GM12878 (cell line): Measurements from ENCODE around the gene S100A14. TPM values are rescaled to one million over a fixed set of nuclear protein-coding genes. Genes with fewer than 3 reads are reported as not detected.

Source experiments
- ATAC-seq: fragments of 200-7000 bp; cut with Tn5 transposase; 3 replicates; pipeline ENCODE4 v1.9.1; 2020; ENCODE audit warnings: mild to moderate bottlenecking, moderate library complexity
- BruUV-seq: library from RNA; stranded (reverse); fragments of 400-500 nt; replicated peaks from 2 replicates; lab custom pipeline; 2021; lab: Mats Ljungman, UMichigan
- CTCF ChIA-PET: fragments of 300-600 bp; sonication (Branson Sonifier 250); formaldehyde crosslinking; extraction: SDS; loops from one replicate; lab custom pipeline; 2021; ENCODE audit warnings: inconsistent platforms; lab: Yijun Ruan, JAX
- POLR2A ChIA-PET: fragments of 350-600 bp; formaldehyde crosslinking; extraction: SDS; loops from one replicate; lab custom pipeline; 2021; ENCODE audit warnings: inconsistent platforms; lab: Charles Lee
- RAD21 ChIA-PET: fragments of 300-600 bp; sonication (Branson Sonifier 250); formaldehyde crosslinking; loops from one replicate; lab custom pipeline; 2023; ENCODE audit warnings: antibody characterized with exemption; ENCODE audit not compliant: unreplicated experiment; lab: Charles Lee
- SMC1A ChIA-PET: fragments of 300-600 bp; sonication (Branson Sonifier 250); formaldehyde crosslinking; loops from one replicate; lab custom pipeline; 2023; ENCODE audit not compliant: unreplicated experiment, uncharacterized antibody; lab: Charles Lee
- DNase-seq: peaks from one replicate; pipeline ENCODE4 v3.0.0-alpha.2; 2011; ENCODE audit warnings: low read depth, low spot score
- FAIRE-seq: peaks from 3 replicates; lab custom pipeline; 2011; peaks lifted over from hg19 to GRCh38; lab: Jason Lieb, UNC
- H2AFZ ChIP-seq: 2 replicates; pipeline ENCODE4 v1.6.0; 2011; ENCODE audit warnings: low read depth, low read length, control low read depth; ENCODE audit not compliant: control insufficient read depth
- H3K27ac ChIP-seq: 2 replicates; pipeline ENCODE4 v1.5.1; 2011; ENCODE audit warnings: control low read depth; ENCODE audit not compliant: control insufficient read depth, insufficient read depth
- H3K27me3 ChIP-seq, 2 experiments: replicated peaks in 1 of 2; 2 replicates each; pipeline versions ENCODE4 v1.6.0 to v1.6.1; 2011; ENCODE audit warnings: low read length in 1 of 2; ENCODE audit not compliant: control insufficient read depth in 2 of 2, insufficient read depth in 2 of 2
- H3K36me3 ChIP-seq, 2 experiments: 2 replicates each; pipeline ENCODE4 v1.5.1; 2011; ENCODE audit warnings: low read length in 1 of 2; ENCODE audit not compliant: control insufficient read depth in 2 of 2, insufficient read depth in 2 of 2
- H3K4me1 ChIP-seq: 2 replicates; pipeline ENCODE4 v1.6.1; 2011; ENCODE audit warnings: mild to moderate bottlenecking, low read length, moderate library complexity, mixed read lengths; ENCODE audit not compliant: control insufficient read depth, insufficient read depth
- H3K4me2 ChIP-seq: 2 replicates; pipeline ENCODE4 v1.6.0; 2011; ENCODE audit warnings: control low read depth; ENCODE audit not compliant: control insufficient read depth, insufficient read depth
- H3K4me3 ChIP-seq: fragments of 200-600 bp; sonication (generic); 2 replicates; pipeline ENCODE4 v1.5.1; 2016
- H3K79me2 ChIP-seq: 2 replicates; pipeline ENCODE4 v1.6.0; 2011; ENCODE audit warnings: low read length; ENCODE audit not compliant: control insufficient read depth, insufficient read depth
- H3K9ac ChIP-seq: 2 replicates; pipeline ENCODE4 v1.8.0; 2011; ENCODE audit warnings: low read length, control low read depth, mixed read lengths; ENCODE audit not compliant: control insufficient read depth, insufficient read depth
- H3K9me3 ChIP-seq: replicated peaks from 3 replicates; pipeline ENCODE4 v1.5.1; 2011; ENCODE audit warnings: mild to moderate bottlenecking, low read length; ENCODE audit not compliant: control insufficient read depth, insufficient read depth
- H4K20me1 ChIP-seq: 2 replicates; pipeline ENCODE4 v1.6.0; 2011; ENCODE audit not compliant: control insufficient read depth, insufficient read depth
- WGBS: methylation state at CpG from one replicate; pipeline ENCODE4 v1.1.6; 2016; ENCODE audit warnings: low lambda C conversion rate; ENCODE audit not compliant: insufficient replicate concordance, insufficient coverage; ENCODE audit errors: missing lambda C conversion rate; 5-methylcytosine and 5-hydroxymethylcytosine counted together
- in situ Hi-C: fragments of 300-500 bp; cut with MboI; formaldehyde crosslinking; loops from 9 replicates; pipeline ENCODE4 v1.14.3; 2018; ENCODE audit warnings: mixed read lengths
- intact Hi-C: fragments of 100-400 bp; cut with micrococcal nuclease; formaldehyde crosslinking; loops from one replicate; pipeline ENCODE4 v1.14.2; 2022; ENCODE audit not compliant: unreplicated experiment
- polyA plus RNA-seq, 11 experiments: library from polyadenylated mRNA; depleted of rRNA in 4 of 11; unstranded in 6 of 11; stranded (reverse) in 5 of 11; fragments of >200 nt; fragmentation: Nextera tagmentation in 4 of 11; fragmentation: Illumina TruSeq in 1 of 11; extraction: Ambion mirVana in 4 of 11; extraction: Trizol in 1 of 11; gene quantifications; 1 replicate in 1 of 11; 2 replicates in 10 of 11; pipeline versions ENCODE4 v1.2.1 to v1.2.3, GENCODE V29; 2011 to 2016; ENCODE audit warnings: inconsistent platforms in 2 of 11, missing spikeins in 2 of 11, low read depth in 1 of 11
- total RNA-seq, 4 experiments: library from RNA; depleted of rRNA in 3 of 4; stranded (reverse); fragments of >200 nt in 3 of 4; fragmentation: Illumina TruSeq in 1 of 4; extraction: Trizol in 1 of 4; gene quantifications; 2 replicates each; pipeline versions ENCODE4 v1.2.1 to v1.2.3, GENCODE V29; 2013 to 2021
- TF ChIP-seq, protein P1 (sequence below): fragments of 450-650 bp; IDR thresholded peaks from 2 replicates; pipeline ENCODE4 v1.6.1; 2016; ENCODE audit warnings: mild to moderate bottlenecking

Gene S100A14
- total and polyA plus RNA-seq, 10 of the 15 experiments (the other 5 are each of a cell fraction or from before 2014, with no cell fraction given): 0.20 to 0.77 (median 0.45) TPM; not detected in 4

DNA sequence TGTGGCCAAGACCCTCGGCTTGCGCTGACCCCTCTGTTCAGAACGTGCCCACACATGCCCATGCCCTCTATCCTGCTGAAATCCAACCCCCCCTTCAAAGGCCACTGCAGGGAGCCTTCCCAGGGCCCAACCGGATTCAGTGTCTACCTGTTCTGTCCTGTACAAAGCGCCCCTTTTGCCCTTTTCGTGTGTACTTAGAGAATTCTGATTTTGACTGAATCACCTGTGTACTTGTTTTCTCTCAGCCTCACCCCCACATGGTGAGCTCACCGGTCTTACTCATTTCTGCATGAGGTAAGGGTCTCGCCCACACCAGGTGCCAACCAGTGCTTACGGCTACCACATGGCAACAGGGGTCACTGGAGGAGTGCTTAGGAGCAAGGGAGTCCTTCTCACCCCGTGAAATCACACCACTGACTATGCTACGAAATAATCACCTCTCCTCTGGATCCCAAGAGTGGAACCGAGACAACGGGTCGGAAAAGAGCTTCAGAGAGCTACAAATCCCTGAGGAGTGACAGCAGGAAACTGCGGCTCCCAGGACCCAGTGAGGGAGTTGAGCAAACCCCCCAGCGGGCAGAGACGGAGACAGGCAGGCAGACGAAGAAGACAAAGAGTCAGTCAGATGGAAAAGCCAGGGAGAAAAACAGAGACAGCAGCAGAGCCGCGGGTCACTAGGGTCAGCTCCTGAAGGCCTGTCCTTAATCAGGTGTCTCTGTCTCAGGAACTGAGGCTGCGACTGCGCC is 48.3 kb downstream of the S100A14 start:
- no peak for ATAC-seq
- H4K20me1 ChIP-seq: no peaks in the 10 kb centered on the region
- no peaks in the 10 kb centered on the region for H3K79me2 ChIP-seq
- no peak overlapping the region for H3K4me2 ChIP-seq
- H3K4me1 ChIP-seq: peaks cover 19% of the 10 kb centered on the region
- no peak for DNase-seq
- no TSS peak for BruUV-seq
- CTCF ChIA-PET: interaction anchor here (0.6 to 7.5 kb wide), 33 partner anchors 11 to 590 kb away, joined by 3 to 216 read pairs (median 5); partner anchors contain the start of genes PGLYRP4, RAB13, S100A1 and S100A14
- H3K27me3 ChIP-seq: no peaks in the 10 kb centered on the region
- FAIRE-seq: no peak
- H3K9ac ChIP-seq: no peak overlapping the region
- no peak overlapping the region for H2AFZ ChIP-seq
- 65% methylated on average over 22 of the region's 22 CpGs for WGBS
- H3K36me3 ChIP-seq: no peaks in the 10 kb centered on the region
- TF ChIP-seq, protein P1, sequence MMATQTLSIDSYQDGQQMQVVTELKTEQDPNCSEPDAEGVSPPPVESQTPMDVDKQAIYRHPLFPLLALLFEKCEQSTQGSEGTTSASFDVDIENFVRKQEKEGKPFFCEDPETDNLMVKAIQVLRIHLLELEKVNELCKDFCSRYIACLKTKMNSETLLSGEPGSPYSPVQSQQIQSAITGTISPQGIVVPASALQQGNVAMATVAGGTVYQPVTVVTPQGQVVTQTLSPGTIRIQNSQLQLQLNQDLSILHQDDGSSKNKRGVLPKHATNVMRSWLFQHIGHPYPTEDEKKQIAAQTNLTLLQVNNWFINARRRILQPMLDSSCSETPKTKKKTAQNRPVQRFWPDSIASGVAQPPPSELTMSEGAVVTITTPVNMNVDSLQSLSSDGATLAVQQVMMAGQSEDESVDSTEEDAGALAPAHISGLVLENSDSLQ: no peak
- POLR2A ChIA-PET: interaction anchor here (0.9 to 1.8 kb wide), 3 partner anchors 28 to 35 kb away, joined by 3 to 8 read pairs (median 5); partner anchors contain the start of gene S100A6
- RAD21 ChIA-PET: interaction anchor here (0.9 to 4.3 kb wide), 9 partner anchors 23 to 213 kb away, joined by 3 to 74 read pairs (median 5); partner anchors contain the start of genes S100A1, S100A13 and S100A6
- in situ Hi-C loops: no loop called here
- H3K4me3 ChIP-seq: no peak overlapping the region
- intact Hi-C loops: loop anchor here (1.0 to 5.0 kb wide), 4 partner anchors 35 to 215 kb away; no protein-coding TSS in a partner anchor
- H3K27ac ChIP-seq: no peak overlapping the region
- no peaks in the 10 kb centered on the region for H3K9me3 ChIP-seq
- SMC1A ChIA-PET: interaction anchor here (0.6 to 4.0 kb wide), 16 partner anchors 9 to 435 kb away, joined by 3 to 72 read pairs (median 4); partner anchors contain the start of genes S100A3, S100A4 and S100A6
